ENCODE measurements around the gene PDIA5.

- TF ChIP-seq EZH2 (IDR thresholded peaks at IDR 0.05; ENCODE audit: low read length) (no peak), CTCF (optimal IDR thresholded peaks at IDR 0.05 in 1 of 3, IDR thresholded peaks at IDR 0.05 in 1 of 3, conservative IDR thresholded peaks at IDR 0.05 in 1 of 3; ENCODE audit: extremely low read depth in 1 of 3, insufficient read depth in 2 of 3, low read length in 3 of 3) (no peak)
Observed at GRCh38 chr3:123151251-123151705, 84.5 kb downstream of the PDIA5 start.

All from keratinocyte (primary cell).